Hepatocyte (in vitro differentiated cells): Measurements from ENCODE around the gene LYRM9.

Source experiments
- CTCF ChIP-seq: fragments of 200-600 bp; sonication (generic); IDR thresholded peaks from 2 replicates; pipeline ENCODE4 v1.5.1; 2016; ENCODE audit warnings: antibody characterized with exemption, mild to moderate bottlenecking; ENCODE audit not compliant: poor library complexity
- EZH2 ChIP-seq: fragments of 200-600 bp; sonication (generic); IDR thresholded peaks from 2 replicates; pipeline ENCODE4 v1.6.1; 2016; ENCODE audit warnings: antibody characterized with exemption, mild to moderate bottlenecking, borderline replicate concordance
- EZH2phosphoT487 ChIP-seq: fragments of 200-600 bp; sonication (generic); IDR thresholded peaks from one replicate; pipeline ENCODE4 v1.6.1; 2018; ENCODE audit warnings: antibody characterized with exemption, mild to moderate bottlenecking, low read depth, moderate library complexity; ENCODE audit not compliant: unreplicated experiment, severe bottlenecking

GRCh38 chr17:27937025-27937546, 43.9 kb upstream of the LYRM9 start:
- TF ChIP-seq CTCF (no peak), EZH2 (no peak), EZH2phosphoT487 (no peak)
